ENCODE results near the gene PICK1. TPM values are rescaled to one million over a fixed set of nuclear protein-coding genes. Genes with fewer than 3 reads are reported as not detected.
"Not testable (repeated sequence)": the region's sequence is repeated elsewhere in the genome, so short reads cannot be mapped to it uniquely, and the experiment has no call there.

Gene PICK1
- total RNA-seq, 4 donors from 2014 or later: 35.9 to 67.6 (median 51.4) TPM

GRCh38 chr22:38077096-38077495 lies 19.9 kb downstream of the PICK1 start:
- DNase-seq (ENCODE audit: low spot score in 2 of 2): no peak
- no peak for TF ChIP-seq CTCF (IDR thresholded peaks at IDR 0.05)
- no peak for TF ChIP-seq POLR2A (IDR thresholded peaks at IDR 0.05)
- WGBS, 2 donors: 80 to 87% methylated on average over 12 of the region's 12 CpGs
- no peak overlapping the region for H3K4me3 ChIP-seq (ENCODE audit: low read depth, poor library complexity, severe bottlenecking)
- intact Hi-C loops (cut with DNase I; ENCODE audit: low total_unique reads): no loop called here

- 68 to 81% methylated on average over 9 of the region's 14 CpGs for WGBS, 2 donors
- intact Hi-C loops (cut with DNase I; ENCODE audit: low total_unique reads): no loop called here
- DNase-seq (ENCODE audit: low spot score in 2 of 2): no peak
Measured at GRCh38 chr22:38077595-38077994, 20.4 kb downstream of the PICK1 start.

GRCh38 chr22:38078046-38078840 lies 21.0 kb downstream of the PICK1 start:
- no peak for DNase-seq (ENCODE audit: low spot score in 2 of 2)
- intact Hi-C loops (cut with DNase I; ENCODE audit: low total_unique reads): no loop called here
- no peak for TF ChIP-seq CTCF (IDR thresholded peaks at IDR 0.05)
- TF ChIP-seq POLR2A (IDR thresholded peaks at IDR 0.05): no peak
- WGBS, 2 donors: 70 to 75% methylated on average over 21 to 22 of the region's 22 CpGs
- H3K4me3 ChIP-seq (ENCODE audit: low read depth, poor library complexity, severe bottlenecking): no peak overlapping the region

More at GRCh38 chr22:38077595-38077994, 20.4 kb downstream of the PICK1 start:
- no peak for TF ChIP-seq CTCF (IDR thresholded peaks at IDR 0.05)
- TF ChIP-seq POLR2A (IDR thresholded peaks at IDR 0.05): no peak
- no peak overlapping the region for H3K4me3 ChIP-seq (ENCODE audit: low read depth, poor library complexity, severe bottlenecking)

GRCh38 chr22:38079208-38079607 lies 22.0 kb downstream of the PICK1 start:
- 92 to 100% methylated on average over 2 of the region's 2 CpGs for WGBS, 2 donors
- DNase-seq (ENCODE audit: low spot score in 2 of 2); H3K4me3 ChIP-seq (ENCODE audit: low read depth, poor library complexity, severe bottlenecking); intact Hi-C loops (cut with DNase I; ENCODE audit: low total_unique reads): not testable (repeated sequence)

- WGBS, 2 donors: 84 to 85% methylated on average over 7 of the region's 7 CpGs
- TF ChIP-seq CTCF (IDR thresholded peaks at IDR 0.05) (no peak), POLR2A (IDR thresholded peaks at IDR 0.05) (no peak)
Measured at GRCh38 chr22:38079804-38080203, 22.6 kb downstream of the PICK1 start.

GRCh38 chr22:38080474-38080849 lies 23.3 kb downstream of the PICK1 start:
- H3K4me3 ChIP-seq (ENCODE audit: low read depth, poor library complexity, severe bottlenecking): no peak overlapping the region
- no peak for TF ChIP-seq CTCF (IDR thresholded peaks at IDR 0.05)
- no peak for TF ChIP-seq POLR2A (IDR thresholded peaks at IDR 0.05)
- intact Hi-C loops (cut with DNase I; ENCODE audit: low total_unique reads): no loop called here
- 67 to 79% methylated on average over 8 of the region's 11 CpGs for whole genome bisulfite sequencing, 2 donors
- no peak for DNase-seq (ENCODE audit: low spot score in 2 of 2)

More at GRCh38 chr22:38079804-38080203, 22.6 kb downstream of the PICK1 start:
- no peak overlapping the region for H3K4me3 ChIP-seq (ENCODE audit: low read depth, poor library complexity, severe bottlenecking)
- DNase-seq (ENCODE audit: low spot score in 2 of 2): no peak
- intact Hi-C loops (cut with DNase I; ENCODE audit: low total_unique reads): no loop called here
